NCI-H510A (cell line): ENCODE data around the gene KANSL1.

Experiments
- DNase-seq: peaks from one replicate; lab custom pipeline; 2025; lab: John Stamatoyannopoulos, UW

Gene KANSL1

GRCh38 chr17:46140645-46141197, 52.5 kb downstream of the KANSL1 start:
- DNase-seq: no peak

- no peak for DNase-seq
Observed at GRCh38 chr17:46139432-46140210, 53.6 kb downstream of the KANSL1 start.

GRCh38 chr17:46138473-46138872, 54.8 kb downstream of the KANSL1 start:
- DNase-seq: no peak

- no peak for DNase-seq
Observed at GRCh38 chr17:46136820-46137219, 56.4 kb downstream of the KANSL1 start.

GRCh38 chr17:46135879-46136563, 57.2 kb downstream of the KANSL1 start:
- DNase-seq: no peak

- DNase-seq: no peak
Observed at GRCh38 chr17:46135126-46135812, 58.0 kb downstream of the KANSL1 start.

GRCh38 chr17:46129302-46129701, 63.9 kb downstream of the KANSL1 start:
- DNase-seq: no peak

GRCh38 chr17:46128453-46128852, 64.8 kb downstream of the KANSL1 start:
- no peak for DNase-seq

- no peak for DNase-seq
Observed at GRCh38 chr17:46127524-46127923, 65.7 kb downstream of the KANSL1 start.

- no peak for DNase-seq
Observed at GRCh38 chr17:46126840-46127239, 66.4 kb downstream of the KANSL1 start.

- no peak for DNase-seq
Observed at GRCh38 chr17:46125831-46126230, 67.4 kb downstream of the KANSL1 start.

GRCh38 chr17:46124695-46125592, 68.3 kb downstream of the KANSL1 start:
- no peak for DNase-seq

GRCh38 chr17:46123607-46124006, 69.6 kb downstream of the KANSL1 start:
- DNase-seq: no peak

GRCh38 chr17:46122486-46122871, 70.8 kb downstream of the KANSL1 start:
- no peak for DNase-seq

- no peak for DNase-seq
Observed at GRCh38 chr17:46121841-46122485, 71.3 kb downstream of the KANSL1 start.

GRCh38 chr17:46121165-46121764, 72.0 kb downstream of the KANSL1 start:
- DNase-seq: no peak

GRCh38 chr17:46120537-46120936, 72.7 kb downstream of the KANSL1 start:
- no peak for DNase-seq

GRCh38 chr17:46120078-46120477, 73.2 kb downstream of the KANSL1 start:
- no peak for DNase-seq

GRCh38 chr17:46118964-46119363, 74.3 kb downstream of the KANSL1 start:
- no peak for DNase-seq

GRCh38 chr17:46117850-46118696, 75.2 kb downstream of the KANSL1 start:
- no peak for DNase-seq
